ENCODE measurements around the gene TTLL3.
"Not testable (repeated sequence)": the region's sequence is repeated elsewhere in the genome, so short reads cannot be mapped to it uniquely, and the experiment has no call there.

DNA sequence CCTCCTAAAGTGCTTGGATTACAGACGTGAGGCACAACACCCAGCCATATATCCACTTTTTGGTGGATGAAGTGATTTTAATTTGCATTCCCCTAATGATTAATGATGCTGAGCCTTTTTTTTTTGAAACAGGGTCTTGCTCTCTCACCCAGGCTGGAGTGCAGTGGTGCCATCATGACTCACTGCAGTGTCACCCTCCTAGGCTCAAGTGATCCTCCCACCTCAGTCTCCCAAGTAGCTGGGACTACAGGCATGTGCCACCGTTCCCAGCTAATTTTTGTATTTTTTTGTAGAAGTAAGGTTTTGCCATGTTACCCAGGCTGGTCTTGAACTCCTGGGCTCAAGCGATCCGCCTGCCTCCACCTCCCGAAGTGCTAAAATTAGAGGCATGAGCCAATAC, 62.0 kb downstream of the TTLL3 start:
- TF ChIP-seq MYC (IDR thresholded peaks at IDR 0.05; ENCODE audit: low read depth, low read length); POLR2A (IDR thresholded peaks at IDR 0.05; ENCODE audit: low read depth, low read length); EZH2 (IDR thresholded peaks at IDR 0.05; ENCODE audit: borderline replicate concordance, low read depth, low read length, severe bottlenecking): not testable (repeated sequence)
- TF ChIP-seq, protein P1, sequence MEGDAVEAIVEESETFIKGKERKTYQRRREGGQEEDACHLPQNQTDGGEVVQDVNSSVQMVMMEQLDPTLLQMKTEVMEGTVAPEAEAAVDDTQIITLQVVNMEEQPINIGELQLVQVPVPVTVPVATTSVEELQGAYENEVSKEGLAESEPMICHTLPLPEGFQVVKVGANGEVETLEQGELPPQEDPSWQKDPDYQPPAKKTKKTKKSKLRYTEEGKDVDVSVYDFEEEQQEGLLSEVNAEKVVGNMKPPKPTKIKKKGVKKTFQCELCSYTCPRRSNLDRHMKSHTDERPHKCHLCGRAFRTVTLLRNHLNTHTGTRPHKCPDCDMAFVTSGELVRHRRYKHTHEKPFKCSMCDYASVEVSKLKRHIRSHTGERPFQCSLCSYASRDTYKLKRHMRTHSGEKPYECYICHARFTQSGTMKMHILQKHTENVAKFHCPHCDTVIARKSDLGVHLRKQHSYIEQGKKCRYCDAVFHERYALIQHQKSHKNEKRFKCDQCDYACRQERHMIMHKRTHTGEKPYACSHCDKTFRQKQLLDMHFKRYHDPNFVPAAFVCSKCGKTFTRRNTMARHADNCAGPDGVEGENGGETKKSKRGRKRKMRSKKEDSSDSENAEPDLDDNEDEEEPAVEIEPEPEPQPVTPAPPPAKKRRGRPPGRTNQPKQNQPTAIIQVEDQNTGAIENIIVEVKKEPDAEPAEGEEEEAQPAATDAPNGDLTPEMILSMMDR (IDR thresholded peaks at IDR 0.05; ENCODE audit: extremely low read depth in 1 of 2, insufficient read depth in 1 of 2, low read depth in 1 of 2, low read length in 2 of 2), result not testable (repeated sequence)

Data from endothelial cell of umbilical vein (primary cell).